HG03571 (cell line): ENCODE data around the gene HES7.
A peak's percentile ranks its signal among the peaks of the same experiment; 100 is the strongest.
"Not testable (repeated sequence)": the region's sequence is repeated elsewhere in the genome, so short reads cannot be mapped to it uniquely, and the experiment has no call there.

Experiments used
- ATAC-seq: cut with Tn5 transposase; IDR thresholded peaks from one replicate; pipeline ENCODE4 v1.9.1; 2021; ENCODE audit not compliant: unreplicated experiment

HES7 gene

GRCh38 chr17:8123695-8124349, at the start of gene HES7:
Gene HES7, minus strand, starts transcription at chr17:8124106. Its CDS starts 22 bp downstream, at chr17:8124084.
- no peak for ATAC-seq

GRCh38 chr17:8173056-8173870, 49.4 kb upstream of the HES7 start:
- ATAC-seq, result peak; percentile 71

- ATAC-seq, result not testable (repeated sequence)
Observed at GRCh38 chr17:8170186-8170585, 46.3 kb upstream of the HES7 start.

- ATAC-seq, result no peak
Observed at GRCh38 chr17:8167526-8167925, 43.6 kb upstream of the HES7 start.

- no peak for ATAC-seq
Observed at GRCh38 chr17:8166731-8167130, 42.8 kb upstream of the HES7 start.

- no peak for ATAC-seq
Observed at GRCh38 chr17:8164815-8165131, 40.9 kb upstream of the HES7 start.

GRCh38 chr17:8163978-8164814, 40.3 kb upstream of the HES7 start:
- no peak for ATAC-seq

- no peak for ATAC-seq
Observed at GRCh38 chr17:8162997-8163977, 39.4 kb upstream of the HES7 start.

- ATAC-seq, result no peak
Observed at GRCh38 chr17:8162233-8162996, 38.5 kb upstream of the HES7 start, which contains the start of gene VAMP2. Gene VAMP2, minus strand, starts transcription at chr17:8162948. Its CDS starts 69 bp downstream, at chr17:8162879.

GRCh38 chr17:8161289-8162232, 37.7 kb upstream of the HES7 start:
- no peak for ATAC-seq

GRCh38 chr17:8160741-8161221, 36.9 kb upstream of the HES7 start:
- ATAC-seq, result no peak

- no peak for ATAC-seq
Observed at GRCh38 chr17:8160224-8160577, 36.3 kb upstream of the HES7 start.

- no peak for ATAC-seq
Observed at GRCh38 chr17:8159459-8160223, 35.7 kb upstream of the HES7 start.

- ATAC-seq, result no peak
Observed at GRCh38 chr17:8159032-8159400, 35.1 kb upstream of the HES7 start.

GRCh38 chr17:8158267-8159031, 34.5 kb upstream of the HES7 start:
- no peak for ATAC-seq

- peak; percentile 57 for ATAC-seq
Observed at GRCh38 chr17:8156246-8156992, 32.5 kb upstream of the HES7 start.

- ATAC-seq, result no peak
Observed at GRCh38 chr17:8155996-8156245, 32.0 kb upstream of the HES7 start.
